Cardiac fibroblast (primary cell): Measurements from ENCODE around the gene LRP2BP.
A peak's percentile ranks its signal among the peaks of the same experiment; 100 is the strongest.

Experiments used
- DNase-seq, 2 donors: peaks; one replicate each; pipeline versions ENCODE4 v3.0.0 to v3.0.0-alpha.2; 2010; ENCODE audit warnings: low read depth in 2 of 2
- H3K4me3 ChIP-seq, 2 donors: replicated peaks in 1 of 2; 1 replicate in 1 of 2; 2 replicates in 1 of 2; pipeline ENCODE4 v1.5.1; 2011; ENCODE audit warnings: low read depth in 2 of 2, low read length in 2 of 2, mild to moderate bottlenecking in 2 of 2, moderate library complexity in 1 of 2
- TF ChIP-seq, protein P1 (sequence below): IDR thresholded peaks from one replicate; pipeline ENCODE4 v1.5.1; 2011; ENCODE audit warnings: low read depth, mild to moderate bottlenecking, low read length, inconsistent platforms

LRP2BP gene

DNA sequence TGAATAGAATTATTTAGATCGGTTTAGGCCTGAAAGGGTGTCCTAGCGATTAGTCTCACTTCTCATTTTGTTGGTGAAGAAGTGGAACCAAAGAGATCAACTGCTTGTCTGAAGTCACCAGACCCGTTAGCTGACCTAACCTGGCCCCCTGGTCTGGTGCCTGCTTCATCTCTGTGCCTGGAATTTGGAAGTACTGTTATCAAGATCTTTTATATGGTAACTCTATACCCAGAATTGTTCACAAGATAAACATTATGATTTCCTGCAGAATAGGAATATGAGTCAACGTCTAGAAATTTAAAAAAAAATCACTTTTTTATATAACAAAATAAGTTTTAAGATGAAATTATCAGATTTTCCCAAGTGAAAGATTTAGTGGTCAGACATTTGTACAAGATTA, 37.2 kb downstream of the LRP2BP start:
- DNase-seq, result peak; percentile 18 to 77
- H3K4me3 ChIP-seq, result no peak overlapping the region
- TF ChIP-seq, protein P1, sequence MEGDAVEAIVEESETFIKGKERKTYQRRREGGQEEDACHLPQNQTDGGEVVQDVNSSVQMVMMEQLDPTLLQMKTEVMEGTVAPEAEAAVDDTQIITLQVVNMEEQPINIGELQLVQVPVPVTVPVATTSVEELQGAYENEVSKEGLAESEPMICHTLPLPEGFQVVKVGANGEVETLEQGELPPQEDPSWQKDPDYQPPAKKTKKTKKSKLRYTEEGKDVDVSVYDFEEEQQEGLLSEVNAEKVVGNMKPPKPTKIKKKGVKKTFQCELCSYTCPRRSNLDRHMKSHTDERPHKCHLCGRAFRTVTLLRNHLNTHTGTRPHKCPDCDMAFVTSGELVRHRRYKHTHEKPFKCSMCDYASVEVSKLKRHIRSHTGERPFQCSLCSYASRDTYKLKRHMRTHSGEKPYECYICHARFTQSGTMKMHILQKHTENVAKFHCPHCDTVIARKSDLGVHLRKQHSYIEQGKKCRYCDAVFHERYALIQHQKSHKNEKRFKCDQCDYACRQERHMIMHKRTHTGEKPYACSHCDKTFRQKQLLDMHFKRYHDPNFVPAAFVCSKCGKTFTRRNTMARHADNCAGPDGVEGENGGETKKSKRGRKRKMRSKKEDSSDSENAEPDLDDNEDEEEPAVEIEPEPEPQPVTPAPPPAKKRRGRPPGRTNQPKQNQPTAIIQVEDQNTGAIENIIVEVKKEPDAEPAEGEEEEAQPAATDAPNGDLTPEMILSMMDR, result no peak

DNA sequence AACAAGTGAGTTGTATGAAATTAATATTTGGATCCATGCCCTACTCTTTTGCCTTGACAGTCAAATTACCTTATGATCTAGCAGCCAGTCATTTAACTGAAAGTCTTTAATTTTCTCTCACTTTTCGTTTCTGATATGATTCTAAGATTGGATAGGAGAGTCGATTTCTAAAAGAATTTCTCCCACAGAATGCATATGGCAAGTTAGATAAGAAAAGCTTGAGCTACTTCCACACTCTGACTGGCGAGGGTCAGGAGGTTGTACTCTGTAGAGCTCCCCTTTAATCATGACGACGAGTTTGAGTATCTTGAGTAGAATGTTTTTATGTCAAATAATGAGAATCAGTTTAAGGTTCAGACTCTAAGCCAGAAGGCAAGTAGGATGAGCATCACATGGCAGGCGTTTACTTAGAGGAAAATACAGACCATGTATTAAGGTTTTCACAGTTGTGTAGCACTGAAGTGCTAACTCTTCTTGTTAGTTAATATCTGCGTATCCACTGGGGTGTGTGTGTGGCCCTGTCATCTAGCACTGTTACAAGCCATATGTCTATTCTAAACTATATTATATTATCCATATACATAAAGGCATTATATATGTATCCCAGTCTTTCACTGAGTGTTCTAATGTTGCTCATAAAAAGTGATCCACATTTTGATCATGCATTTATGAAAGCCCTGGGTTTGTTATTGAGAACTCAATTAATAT, 37.8 kb downstream of the LRP2BP start:
- H3K4me3 ChIP-seq, result no peak overlapping the region
- no peak for DNase-seq
- TF ChIP-seq, protein P1, result no peak

GRCh38 chr4:185357211-185357610, 38.5 kb downstream of the LRP2BP start:
- no peak for DNase-seq

GRCh38 chr4:185352741-185353140, 43.0 kb downstream of the LRP2BP start:
- DNase-seq, result no peak
- no peak overlapping the region for H3K4me3 ChIP-seq
- TF ChIP-seq, protein P1, result no peak

More at GRCh38 chr4:185357211-185357610, 38.5 kb downstream of the LRP2BP start:
- TF ChIP-seq, protein P1, result no peak
- H3K4me3 ChIP-seq, result no peak overlapping the region

GRCh38 chr4:185352202-185352601, 43.5 kb downstream of the LRP2BP start:
- no peak for DNase-seq
- no peak overlapping the region for H3K4me3 ChIP-seq
- TF ChIP-seq, protein P1, result no peak

GRCh38 chr4:185351691-185352090, 44.0 kb downstream of the LRP2BP start:
- TF ChIP-seq, protein P1, result no peak
- H3K4me3 ChIP-seq, result no peak overlapping the region
- no peak for DNase-seq
